Measurements from ENCODE around the gene PACSIN1. TPM values are rescaled to one million over a fixed set of nuclear protein-coding genes. Genes with fewer than 3 reads are reported as not detected.

Gene PACSIN1
- total RNA-seq, 3 donors from 2014 or later (not counting 1 experiment from before 2014, with no cell fraction given), result 2.2 to 6.6 (median 3.9) TPM

DNA sequence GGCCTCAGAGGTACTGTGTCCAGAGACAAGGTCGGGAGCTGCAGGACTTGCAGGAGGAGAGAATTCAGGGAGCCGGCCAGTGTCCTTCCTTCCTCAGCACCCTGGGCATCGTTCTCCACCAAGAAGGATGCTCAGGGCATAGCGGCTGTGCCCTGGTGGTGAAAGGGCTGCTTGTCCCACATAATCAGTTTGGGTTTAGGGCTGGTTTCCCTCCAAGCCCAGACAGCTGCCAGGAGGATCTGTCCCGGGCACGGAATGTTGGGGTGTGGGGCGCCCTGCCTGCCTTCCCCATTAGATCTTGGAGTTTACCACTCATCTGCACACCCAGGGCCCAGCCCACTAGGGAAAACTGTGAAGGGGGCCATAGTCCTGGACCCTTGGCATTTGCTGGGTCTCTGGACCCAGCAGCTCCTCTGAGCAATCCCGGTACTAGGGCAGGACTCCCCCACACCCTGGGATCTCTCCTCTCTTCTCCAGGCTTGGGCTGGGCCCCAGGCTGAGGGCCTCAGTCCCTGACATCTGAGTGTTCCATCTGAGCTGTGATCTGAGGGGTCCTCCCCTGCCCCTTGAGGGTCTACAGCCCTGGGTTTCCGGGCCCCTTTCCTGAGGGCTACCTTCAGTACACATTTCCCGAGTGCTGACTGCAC is 108.9 kb downstream of the PACSIN1 start:
- intact Hi-C loops (cut with micrococcal nuclease), result no loop called here
- no peaks in the 10 kb centered on the region for H3K27me3 Mint-ChIP-seq (ENCODE audit: low read depth in 2 of 2)
- H3K4me3 ChIP-seq (ENCODE audit: low read length), result no peak overlapping the region
- ATAC-seq, result no peak
- H3K27me3 ChIP-seq (ENCODE audit: control insufficient read depth, insufficient read depth, low read length), result no peaks in the 10 kb centered on the region
- TF ChIP-seq, protein P1, sequence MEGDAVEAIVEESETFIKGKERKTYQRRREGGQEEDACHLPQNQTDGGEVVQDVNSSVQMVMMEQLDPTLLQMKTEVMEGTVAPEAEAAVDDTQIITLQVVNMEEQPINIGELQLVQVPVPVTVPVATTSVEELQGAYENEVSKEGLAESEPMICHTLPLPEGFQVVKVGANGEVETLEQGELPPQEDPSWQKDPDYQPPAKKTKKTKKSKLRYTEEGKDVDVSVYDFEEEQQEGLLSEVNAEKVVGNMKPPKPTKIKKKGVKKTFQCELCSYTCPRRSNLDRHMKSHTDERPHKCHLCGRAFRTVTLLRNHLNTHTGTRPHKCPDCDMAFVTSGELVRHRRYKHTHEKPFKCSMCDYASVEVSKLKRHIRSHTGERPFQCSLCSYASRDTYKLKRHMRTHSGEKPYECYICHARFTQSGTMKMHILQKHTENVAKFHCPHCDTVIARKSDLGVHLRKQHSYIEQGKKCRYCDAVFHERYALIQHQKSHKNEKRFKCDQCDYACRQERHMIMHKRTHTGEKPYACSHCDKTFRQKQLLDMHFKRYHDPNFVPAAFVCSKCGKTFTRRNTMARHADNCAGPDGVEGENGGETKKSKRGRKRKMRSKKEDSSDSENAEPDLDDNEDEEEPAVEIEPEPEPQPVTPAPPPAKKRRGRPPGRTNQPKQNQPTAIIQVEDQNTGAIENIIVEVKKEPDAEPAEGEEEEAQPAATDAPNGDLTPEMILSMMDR (IDR thresholded peaks at IDR 0.05), result no peak
- no peak overlapping the region for H3K27ac Mint-ChIP-seq
- H3K4me3 Mint-ChIP-seq, result no peak overlapping the region
- no peaks in the 10 kb centered on the region for H3K9me3 ChIP-seq (ENCODE audit: control insufficient read depth, insufficient read depth, low read length)
- 92% methylated on average over 10 of the region's 10 CpGs for WGBS (ENCODE audit: insufficient coverage)
- H3K4me1 Mint-ChIP-seq, result peaks cover 5 to 8% of the 10 kb centered on the region in 2 donors
- H3K27ac ChIP-seq (ENCODE audit: low read length), result no peak overlapping the region
- H3K36me3 ChIP-seq (ENCODE audit: control insufficient read depth, insufficient read depth, low read length), result no peaks in the 10 kb centered on the region
- no peaks in the 10 kb centered on the region for H3K4me1 ChIP-seq (ENCODE audit: control insufficient read depth, insufficient read depth, low read length)
- no peak for DNase-seq
- H3K36me3 Mint-ChIP-seq, result no peaks in the 10 kb centered on the region
- no peaks in the 10 kb centered on the region for H3K9me3 Mint-ChIP-seq

DNA sequence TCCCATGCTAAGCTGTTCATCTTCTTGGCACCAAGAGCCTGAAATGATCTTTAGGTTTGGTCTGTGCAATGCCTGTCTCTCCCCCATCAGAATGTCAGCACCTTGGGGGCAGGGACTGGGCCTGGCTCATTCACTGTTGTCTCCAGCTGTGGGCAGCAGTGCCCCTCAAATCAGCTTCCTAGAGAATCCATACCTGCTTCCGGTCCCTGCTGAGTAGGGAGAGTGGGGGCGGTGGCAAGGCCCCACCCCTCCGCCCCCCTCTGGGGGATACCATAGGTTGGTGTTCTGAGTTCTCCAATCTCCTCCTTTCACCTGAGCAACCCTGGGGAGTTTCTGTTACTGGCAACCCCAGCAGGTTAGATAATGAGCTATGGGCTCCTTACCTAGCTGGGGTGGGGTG is 109.5 kb downstream of the PACSIN1 start:
- Histone ChIP-seq H3K4me1 (ENCODE audit: control insufficient read depth, insufficient read depth, low read length) (no peaks in the 10 kb centered on the region), H3K36me3 (ENCODE audit: control insufficient read depth, insufficient read depth, low read length) (no peaks in the 10 kb centered on the region), H3K4me3 (ENCODE audit: low read length) (no peak overlapping the region), H3K27me3 (ENCODE audit: control insufficient read depth, insufficient read depth, low read length) (no peaks in the 10 kb centered on the region), H3K27ac (ENCODE audit: low read length) (no peak overlapping the region), H3K9me3 (ENCODE audit: control insufficient read depth, insufficient read depth, low read length) (no peaks in the 10 kb centered on the region)
- intact Hi-C loops (cut with micrococcal nuclease), result no loop called here
- H3K36me3 Mint-ChIP-seq, result no peaks in the 10 kb centered on the region
- H3K4me1 Mint-ChIP-seq, result peaks cover 5 to 8% of the 10 kb centered on the region in 2 donors
- no peaks in the 10 kb centered on the region for H3K9me3 Mint-ChIP-seq
- 83% methylated on average over 1 of the region's 3 CpGs for WGBS (ENCODE audit: insufficient coverage)
- TF ChIP-seq, protein P1 (IDR thresholded peaks at IDR 0.05), result no peak
- DNase-seq (no peak), ATAC-seq (no peak)
- H3K27me3 Mint-ChIP-seq (ENCODE audit: low read depth in 2 of 2), result no peaks in the 10 kb centered on the region
- no peak overlapping the region for H3K27ac Mint-ChIP-seq
- no peak overlapping the region for H3K4me3 Mint-ChIP-seq

DNA sequence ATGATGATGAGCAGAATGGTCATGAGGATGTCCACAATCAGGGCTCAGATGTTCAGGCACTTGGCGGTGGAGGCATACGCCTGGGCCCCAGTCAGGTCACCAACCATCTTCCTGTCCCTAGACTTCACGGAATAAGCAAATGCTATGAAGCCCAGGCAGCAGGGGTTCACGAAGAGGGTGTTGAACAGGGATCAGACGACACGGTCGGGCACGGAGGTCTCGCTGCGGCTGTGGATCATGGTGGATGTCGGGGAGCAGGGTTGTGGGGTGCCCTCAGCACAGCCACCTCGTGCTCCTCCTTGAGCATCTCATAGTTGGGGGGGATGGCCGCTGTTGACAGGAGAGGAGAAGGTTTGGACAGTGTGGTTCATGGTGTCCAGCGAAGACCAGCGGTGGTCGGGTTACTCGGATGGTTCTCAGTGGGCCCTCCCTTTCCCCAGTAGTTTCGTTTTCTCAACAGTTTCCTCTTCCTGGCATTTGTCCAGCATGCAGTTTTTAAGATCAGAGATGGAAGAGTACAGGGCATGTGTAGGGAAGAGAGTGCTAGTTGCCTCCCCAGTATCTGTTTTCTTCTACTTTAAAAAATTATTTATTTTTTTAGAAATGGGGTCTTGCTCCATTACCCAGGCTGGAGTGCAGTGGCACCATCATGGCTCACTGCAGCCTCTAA is 110.5 kb downstream of the PACSIN1 start:
- no peaks in the 10 kb centered on the region for H3K36me3 ChIP-seq (ENCODE audit: control insufficient read depth, insufficient read depth, low read length)
- WGBS (ENCODE audit: insufficient coverage), result 79% methylated on average over 18 of the region's 18 CpGs
- Mint-ChIP-seq H3K4me3 (no peak overlapping the region), H3K4me1 (peaks cover 5 to 8% of the 10 kb centered on the region in 2 donors), H3K36me3 (no peaks in the 10 kb centered on the region), H3K27me3 (ENCODE audit: low read depth in 2 of 2) (no peaks in the 10 kb centered on the region), H3K27ac (no peak overlapping the region), H3K9me3 (no peaks in the 10 kb centered on the region)
- TF ChIP-seq, protein P1 (IDR thresholded peaks at IDR 0.05), result no peak
- H3K4me3 ChIP-seq (ENCODE audit: low read length), result no peak overlapping the region
- no peak overlapping the region for H3K27ac ChIP-seq (ENCODE audit: low read length)
- intact Hi-C loops (cut with micrococcal nuclease), result no loop called here
- no peaks in the 10 kb centered on the region for H3K4me1 ChIP-seq (ENCODE audit: control insufficient read depth, insufficient read depth, low read length)
- H3K9me3 ChIP-seq (ENCODE audit: control insufficient read depth, insufficient read depth, low read length), result no peaks in the 10 kb centered on the region
- H3K27me3 ChIP-seq (ENCODE audit: control insufficient read depth, insufficient read depth, low read length), result no peaks in the 10 kb centered on the region
- DNase-seq, result no peak
- no peak for ATAC-seq
